Epidermal melanocyte (primary cell): ENCODE measurements around the gene CLIP3.
"Not testable (repeated sequence)": the region's sequence is repeated elsewhere in the genome, so short reads cannot be mapped to it uniquely, and the experiment has no call there.

Experiments used
- DNase-seq: peaks from one replicate; pipeline ENCODE4 v3.0.0; 2011; ENCODE audit warnings: low spot score; ENCODE audit not compliant: insufficient read length

CLIP3 gene

DNA sequence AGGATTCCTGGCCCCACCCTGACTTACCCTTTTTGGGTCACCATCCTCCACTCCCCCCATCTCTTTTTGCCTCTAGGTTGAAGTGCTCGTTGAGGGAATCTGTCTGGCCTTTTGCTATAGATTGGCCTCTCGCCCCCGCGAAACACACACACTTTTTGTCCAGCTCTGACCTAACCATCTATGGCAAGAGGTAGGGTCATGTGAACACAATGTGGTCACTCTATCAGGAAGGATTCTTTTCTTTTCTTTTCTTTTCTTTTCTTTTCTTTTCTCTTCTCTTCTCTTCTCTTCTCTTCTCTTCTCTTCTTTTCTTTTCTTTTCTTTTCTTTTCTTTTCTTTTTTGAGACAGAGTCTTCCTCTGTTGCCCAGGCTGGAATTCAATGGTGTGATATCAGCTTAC lies 51.7 kb downstream of the CLIP3 start:
- not testable (repeated sequence) for DNase-seq

DNA sequence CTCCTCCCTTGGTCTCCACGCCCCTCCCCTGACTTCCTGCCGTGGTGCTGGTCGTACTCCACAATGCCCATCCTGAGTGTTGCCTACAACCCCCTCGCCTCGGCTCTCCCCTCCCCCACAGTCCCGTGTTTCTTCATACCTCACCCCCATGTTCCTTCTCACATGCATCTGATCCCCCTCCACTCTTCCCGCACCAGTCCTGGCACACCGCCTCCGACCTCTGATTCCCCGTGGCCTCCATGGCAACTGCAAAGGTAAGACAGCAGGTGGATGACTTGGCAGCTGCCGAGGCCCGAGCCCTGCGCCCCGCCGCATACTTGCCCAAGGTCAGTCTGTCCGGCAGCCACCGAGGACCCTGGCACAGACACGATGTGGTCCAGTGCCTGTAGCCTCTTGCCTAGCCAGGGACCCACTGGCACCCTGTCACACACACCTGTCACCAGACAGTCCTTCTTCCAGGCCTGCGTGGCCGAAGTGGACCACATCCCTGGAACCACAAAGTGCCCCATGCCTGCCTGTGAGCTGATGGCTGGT lies 53.8 kb downstream of the CLIP3 start:
- DNase-seq: no peak

DNA sequence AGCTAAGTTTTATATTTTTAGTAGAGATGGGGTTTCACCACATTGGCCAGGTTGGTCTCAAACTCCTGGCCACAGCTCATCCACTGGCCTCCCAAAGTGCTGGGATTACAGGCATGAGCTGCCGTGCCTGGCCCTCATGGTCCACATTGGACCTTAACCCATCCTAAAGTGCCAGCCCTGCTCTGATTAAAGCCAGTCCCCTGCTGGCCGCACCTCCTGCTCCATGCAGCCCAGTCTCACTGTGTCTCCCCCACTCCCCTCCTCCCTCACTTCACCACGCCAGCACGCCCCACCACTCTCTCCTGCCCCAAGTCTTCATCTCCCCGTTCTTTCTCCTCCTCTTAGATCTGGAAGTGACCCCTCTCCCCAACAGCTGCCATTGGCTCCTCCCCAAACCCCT lies 54.4 kb downstream of the CLIP3 start:
- no peak for DNase-seq

- DNase-seq: no peak
These were observed 55.0 kb downstream of the CLIP3 start for GRCh38 chr19:35977446-35978222.

GRCh38 chr19:35975608-35976214 lies 57.0 kb downstream of the CLIP3 start:
- no peak for DNase-seq

DNA sequence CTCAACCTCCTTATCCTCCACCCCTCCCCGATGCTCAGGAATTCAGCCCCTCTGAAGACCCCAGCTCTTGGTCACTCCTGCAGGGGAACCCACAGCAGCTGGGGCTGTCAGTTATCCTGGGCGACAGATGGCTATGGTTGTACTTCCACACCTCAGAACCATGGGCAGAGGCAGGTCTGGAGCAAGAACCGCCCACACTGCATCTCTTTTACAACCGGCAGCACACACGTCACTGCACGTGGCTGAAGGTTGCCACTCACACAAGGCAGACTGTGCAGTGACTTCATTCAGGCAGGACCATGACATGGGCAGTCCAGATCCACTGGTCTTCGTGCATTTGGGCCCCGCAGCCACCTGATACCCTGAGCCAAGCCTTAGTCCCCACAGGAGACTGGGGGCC lies 59.2 kb downstream of the CLIP3 start:
- DNase-seq: no peak

- DNase-seq: no peak
These were observed 65.9 kb downstream of the CLIP3 start for GRCh38 chr19:35966771-35967170.
